ENCODE data around the gene STIL.
A peak's percentile ranks its signal among the peaks of the same experiment; 100 is the strongest.
"Not testable (repeated sequence)": the region's sequence is repeated elsewhere in the genome, so short reads cannot be mapped to it uniquely, and the experiment has no call there.

Gene STIL

DNA sequence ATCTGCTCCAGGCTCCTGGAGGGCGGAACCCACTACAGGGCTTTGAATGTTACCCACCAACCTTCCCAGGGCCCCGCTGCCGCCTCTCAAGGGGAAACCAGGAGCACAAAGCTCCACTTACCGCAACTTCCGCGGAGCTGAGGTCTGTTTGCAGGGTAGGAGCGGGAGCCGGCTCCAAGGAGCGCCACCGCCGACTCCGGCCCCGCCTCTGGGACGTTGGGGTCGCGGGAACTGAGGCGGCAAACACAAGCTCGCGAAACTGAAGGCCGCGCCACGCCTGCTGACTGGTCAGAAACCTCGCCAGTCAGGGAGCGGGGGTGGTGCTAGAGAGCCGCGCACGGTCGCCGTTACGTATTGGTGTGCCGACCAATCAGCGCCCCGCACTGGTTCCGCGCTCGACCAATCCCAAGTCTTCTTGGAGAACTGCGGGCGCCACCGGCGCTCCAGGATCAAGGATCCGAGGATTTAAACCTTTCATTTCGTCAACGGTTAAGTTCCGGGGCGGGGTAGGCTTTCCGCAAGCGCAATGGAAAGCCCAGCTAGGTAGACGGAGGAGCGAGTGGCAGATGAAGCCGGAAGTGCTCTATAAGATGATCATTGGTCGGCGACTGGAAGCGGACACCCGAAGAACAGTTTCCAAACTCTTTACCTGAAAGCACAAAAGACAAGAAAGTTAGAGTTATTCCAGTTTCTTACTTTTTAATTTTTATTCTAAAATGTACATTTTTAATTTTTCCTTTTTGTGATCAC, at the start of gene STIL:
Gene STIL (minus strand): TSS at position 233 of the 750 bp plus-strand sequence. CDS start 3,828 bp downstream, outside the sequence.
- peak; percentile 97 for DNase-seq (ENCODE audit: low spot score)

DNA sequence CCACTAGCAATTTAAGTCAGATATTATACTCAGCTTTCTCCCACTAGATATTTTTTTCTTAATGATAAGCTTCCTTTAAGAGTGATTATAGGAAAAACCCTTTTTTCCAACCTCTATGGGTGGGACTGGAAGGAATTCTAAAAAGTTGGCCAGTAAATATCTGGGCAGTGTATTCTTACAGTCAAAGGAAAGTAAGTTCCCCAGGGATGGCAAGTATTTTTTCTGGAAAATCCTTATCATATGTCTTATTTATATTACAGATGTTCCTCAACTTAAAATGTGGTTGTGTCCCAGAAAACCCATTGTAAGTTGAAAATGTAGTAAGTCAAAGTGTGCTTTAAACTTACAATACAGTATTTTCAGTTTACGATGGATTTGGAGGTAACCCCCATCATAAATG, 48.9 kb upstream of the STIL start:
- no peak for DNase-seq (ENCODE audit: low spot score)

DNA sequence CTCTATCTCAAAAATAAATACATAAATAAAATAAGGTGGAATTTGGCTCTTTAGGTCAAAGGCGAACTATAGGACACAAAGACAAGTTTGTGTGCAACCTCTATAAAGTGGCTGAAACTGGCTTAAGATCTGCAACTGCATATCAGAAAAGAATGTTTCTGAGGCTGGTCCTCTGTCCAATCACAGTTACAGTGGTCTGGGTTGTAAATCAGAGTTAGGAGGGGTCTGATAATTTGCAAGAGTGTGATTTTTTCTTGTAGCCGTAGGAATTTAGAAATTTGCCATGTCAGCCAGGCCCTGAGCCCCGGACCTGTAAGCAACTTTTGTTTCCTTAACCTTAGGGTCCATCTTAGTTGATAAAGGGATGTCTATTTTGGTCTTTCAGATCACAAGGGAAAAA, 47.4 kb upstream of the STIL start:
- no peak for DNase-seq (ENCODE audit: low spot score)

DNA sequence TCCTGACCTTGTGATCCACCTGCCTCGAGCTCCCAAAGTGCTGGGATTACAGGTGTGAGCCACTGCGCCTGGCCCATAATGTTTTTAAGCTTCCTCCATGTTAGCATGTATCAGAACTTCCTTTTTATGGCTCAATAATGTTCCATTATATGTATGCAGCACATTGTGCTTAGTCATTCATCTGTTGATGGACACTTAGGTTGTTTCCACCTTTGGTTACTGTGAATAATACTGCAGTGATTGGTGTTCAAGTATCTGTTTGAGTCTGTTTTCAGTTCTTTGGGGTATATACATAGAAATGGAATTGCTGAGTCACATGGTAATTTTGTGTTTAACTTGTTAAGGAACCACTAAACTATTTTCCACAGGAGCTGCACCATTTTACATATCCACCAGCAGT, 37.4 kb upstream of the STIL start:
- no peak for DNase-seq (ENCODE audit: low spot score)

DNA sequence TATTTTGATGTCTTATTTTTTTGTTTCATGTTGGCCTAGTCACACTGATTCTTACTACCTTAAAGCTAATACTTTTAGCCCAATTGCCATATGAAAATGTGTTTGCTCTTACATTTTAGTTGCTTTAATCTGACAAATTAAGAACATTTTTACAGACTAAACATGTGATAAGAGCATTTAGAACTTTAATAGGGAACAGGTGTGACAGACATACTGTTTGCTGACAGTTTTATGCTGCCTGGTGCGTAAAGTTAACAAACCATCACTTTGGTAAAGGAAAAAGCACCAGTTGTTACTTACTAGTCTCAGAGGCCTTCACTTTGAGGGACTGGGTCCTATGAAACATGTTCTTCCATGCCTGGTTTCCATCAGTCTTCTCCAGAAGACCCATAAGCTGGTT, 34.3 kb upstream of the STIL start:
- no peak for DNase-seq (ENCODE audit: low spot score)

DNA sequence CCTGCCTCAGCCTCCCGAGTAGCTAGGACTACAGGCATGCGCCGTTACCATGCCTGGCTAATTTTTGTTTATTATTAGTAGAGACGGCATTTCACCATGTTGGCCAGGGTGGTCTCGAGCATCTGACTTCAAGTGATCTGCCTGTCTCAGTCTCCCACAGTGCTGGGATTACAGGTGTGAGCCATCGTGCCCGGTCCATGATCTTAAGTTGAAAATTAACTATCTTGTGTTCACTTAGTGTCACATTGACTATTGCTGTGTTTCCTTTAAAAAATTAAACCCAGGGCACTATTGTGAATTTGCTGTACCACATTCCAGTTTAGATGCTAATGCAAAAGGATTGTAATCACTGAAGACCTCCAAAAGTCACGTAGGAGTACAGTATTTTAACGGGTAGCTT, 33.8 kb upstream of the STIL start:
- DNase-seq (ENCODE audit: low spot score) = no peak

DNA sequence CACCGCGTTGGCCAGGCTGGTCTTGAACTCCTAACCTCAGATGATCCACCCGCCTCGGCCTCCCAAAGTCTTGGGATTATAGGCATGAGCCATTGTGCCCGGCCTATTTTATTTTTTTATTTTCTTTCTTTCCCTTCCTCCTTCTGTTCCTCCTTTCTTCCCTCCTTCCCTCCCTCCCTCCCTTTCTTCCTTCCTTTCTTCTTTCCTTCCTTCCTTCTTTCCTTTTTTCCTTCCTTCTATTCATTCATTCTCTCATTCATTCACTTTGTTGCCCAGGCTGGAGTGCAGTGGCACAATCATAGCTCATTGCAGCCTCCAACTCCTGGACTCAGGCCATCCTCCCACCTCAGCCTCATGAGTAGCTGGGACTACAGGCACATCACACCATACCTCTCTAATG, 33.0 kb upstream of the STIL start:
- DNase-seq (ENCODE audit: low spot score) = not testable (repeated sequence)

DNA sequence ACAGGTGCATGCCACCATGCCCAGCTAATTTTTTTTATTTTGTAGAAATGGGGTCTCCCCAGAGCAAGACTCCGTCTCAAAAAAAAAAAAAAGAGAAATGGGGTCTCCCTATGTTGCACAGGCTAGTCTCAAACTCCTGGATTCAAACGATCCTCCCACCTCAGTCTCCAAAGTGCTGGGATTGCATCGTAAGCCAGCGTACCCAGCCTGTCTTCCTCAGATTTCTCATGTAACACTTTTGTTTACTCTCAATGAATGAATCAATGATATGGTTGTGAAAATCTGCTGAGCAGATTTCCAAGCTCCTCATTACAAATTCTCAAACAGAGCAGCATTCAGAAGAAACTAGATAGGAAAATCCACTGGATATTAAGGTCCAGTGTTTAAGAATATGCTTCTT, 26.3 kb upstream of the STIL start:
- no peak for DNase-seq (ENCODE audit: low spot score)

DNA sequence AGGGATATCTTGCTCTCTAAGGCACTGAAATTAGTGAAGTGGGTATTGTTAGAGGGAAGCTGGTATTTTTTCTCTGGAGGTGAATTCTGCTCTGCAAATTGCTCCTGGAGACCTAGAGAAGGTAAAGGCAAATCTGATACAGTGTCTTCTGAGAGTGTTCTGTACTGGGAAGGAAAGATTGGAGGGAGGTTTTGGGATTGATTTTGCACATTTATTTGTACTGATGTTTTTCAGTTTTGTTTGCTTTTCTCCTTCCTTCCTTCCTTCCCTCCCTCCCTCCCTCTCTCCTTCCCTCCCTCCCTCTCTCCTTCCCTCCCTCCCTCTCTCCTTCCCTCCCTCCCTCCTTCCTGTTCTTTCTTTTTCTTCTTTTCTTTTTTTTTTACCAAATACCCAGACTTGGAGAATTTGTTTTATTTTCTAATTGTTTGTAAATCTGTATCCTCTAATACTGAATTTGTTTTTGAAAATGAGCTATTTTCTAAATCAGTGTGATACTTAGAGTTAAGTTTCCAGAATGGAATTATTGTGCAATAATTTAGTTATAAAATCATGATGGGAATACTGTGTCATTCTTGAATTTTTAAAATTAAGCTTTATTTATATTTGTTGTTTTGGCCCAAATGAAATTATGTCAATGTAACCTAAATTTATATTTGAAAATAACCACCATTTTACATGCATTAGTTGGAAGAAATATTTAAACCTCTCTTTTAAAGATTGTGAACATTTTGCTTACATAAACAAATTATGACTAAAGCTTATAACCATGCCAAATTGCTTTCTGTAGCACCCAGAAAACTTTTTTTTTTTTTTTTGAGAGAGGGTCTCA, 24.5 kb upstream of the STIL start:
- no peak for DNase-seq (ENCODE audit: low spot score)

DNA sequence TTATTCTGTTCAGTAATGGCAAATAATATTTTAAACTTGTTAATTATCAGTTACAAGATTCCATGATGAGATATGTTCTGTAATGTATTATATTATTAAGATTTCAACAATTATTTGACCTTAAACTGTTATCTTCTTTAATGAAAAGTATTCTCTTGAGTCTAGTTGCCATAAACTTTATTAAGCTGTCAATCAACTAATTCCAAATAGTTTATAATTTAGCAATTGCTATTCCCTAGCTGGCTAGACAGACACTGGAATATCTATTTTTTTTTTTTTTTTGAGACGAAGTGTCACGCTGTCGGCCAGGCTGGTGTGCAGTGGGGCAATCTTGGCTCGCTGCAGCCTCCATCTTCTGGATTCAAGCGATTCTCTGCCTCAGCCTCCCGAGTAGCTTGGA, 23.4 kb upstream of the STIL start:
- no peak for DNase-seq (ENCODE audit: low spot score)

DNA sequence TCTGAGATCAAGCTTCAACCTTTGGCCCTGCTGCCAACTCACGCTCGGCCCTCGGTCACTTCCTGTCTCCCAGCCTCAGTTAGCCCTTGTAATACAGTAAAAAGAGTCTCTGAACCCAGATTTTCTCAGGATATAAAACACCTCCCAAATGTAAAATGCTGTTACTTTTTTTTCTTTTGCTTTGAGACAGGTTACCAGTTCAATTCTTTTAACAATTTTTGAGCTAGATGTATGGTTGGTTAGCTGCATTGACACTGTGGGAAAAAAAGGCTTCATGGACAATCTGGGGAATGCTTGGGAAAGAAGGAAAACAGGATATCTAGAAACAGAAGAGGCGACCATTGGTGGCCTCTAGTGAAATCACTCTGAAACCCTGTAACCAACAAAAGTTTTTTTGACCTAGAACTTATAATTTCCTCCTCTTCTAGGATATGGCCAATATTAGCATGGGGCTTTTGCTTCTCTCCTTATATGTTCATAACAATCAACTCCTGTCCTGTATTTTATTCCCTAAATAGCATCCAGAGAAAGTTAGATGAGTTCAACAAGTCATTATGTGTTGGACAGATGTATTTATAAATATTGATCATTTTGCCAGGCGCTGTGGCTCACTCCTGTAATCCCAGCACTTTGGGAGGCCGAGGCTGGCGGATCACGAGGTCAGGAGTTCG, 21.0 kb upstream of the STIL start:
- DNase-seq (ENCODE audit: low spot score) = no peak

DNA sequence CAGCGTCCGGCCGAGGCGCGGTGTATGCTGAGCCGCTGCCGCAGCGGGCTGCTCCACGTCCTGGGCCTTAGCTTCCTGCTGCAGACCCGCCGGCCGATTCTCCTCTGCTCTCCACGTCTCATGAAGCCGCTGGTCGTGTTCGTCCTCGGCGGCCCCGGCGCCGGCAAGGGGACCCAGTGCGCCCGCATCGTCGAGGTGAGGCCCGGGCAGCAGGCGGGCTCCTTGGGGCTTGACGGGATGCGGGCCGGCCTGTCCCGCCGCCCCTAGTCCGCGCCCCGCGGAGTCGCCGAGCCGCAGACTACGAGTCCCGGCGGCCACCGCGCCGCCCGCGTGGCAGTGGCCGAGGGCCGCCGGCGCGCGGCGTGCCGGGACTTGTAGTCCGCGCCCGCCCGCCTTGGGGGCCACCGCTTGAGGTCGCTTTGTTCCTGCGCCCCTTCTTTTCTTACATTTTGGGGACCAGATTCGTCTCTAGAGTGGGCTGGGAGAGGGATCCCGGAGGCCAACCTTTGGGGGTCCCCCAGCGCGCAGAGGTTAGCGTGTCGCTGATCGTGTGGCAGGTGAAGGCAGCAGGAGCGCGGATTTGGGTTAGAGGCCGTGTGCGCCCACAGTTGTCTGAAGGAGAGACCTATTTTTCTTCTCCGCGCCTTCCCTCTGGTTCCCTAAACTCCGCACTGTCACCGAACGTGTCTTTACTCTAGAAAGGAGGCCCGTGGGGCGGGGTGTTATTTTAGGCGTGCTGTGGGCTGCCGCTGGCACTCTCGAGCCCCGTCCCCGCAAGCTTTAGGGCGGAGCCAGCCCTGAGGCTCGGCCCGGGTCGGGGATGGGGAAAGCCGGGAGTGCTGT, 20.2 kb upstream of the STIL start:
- DNase-seq (ENCODE audit: low spot score) = peak; percentile 89

DNA sequence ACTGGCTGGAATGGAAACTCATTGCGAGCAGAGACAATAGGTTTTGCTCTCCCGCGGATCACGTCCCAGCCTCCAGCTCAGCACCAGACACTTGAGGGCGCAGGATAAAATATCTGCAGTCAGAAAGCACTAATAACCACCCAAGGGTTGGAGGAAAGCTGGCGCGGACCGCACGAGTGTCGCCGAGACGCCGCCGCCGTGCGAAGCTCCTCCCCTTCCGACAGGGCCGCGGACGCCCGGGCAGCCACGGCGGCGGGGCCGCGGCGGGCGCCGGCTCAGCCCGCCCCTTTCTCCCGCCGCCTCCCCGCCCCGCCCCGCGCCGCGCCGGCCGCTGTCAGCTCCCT, 19.6 kb upstream of the STIL start, which contains the start of gene CMPK1:
Gene CMPK1 (plus strand): TSS at position 213 of the 344 bp plus-strand sequence. CDS start 156 bp downstream, outside the sequence.
- peak; percentile 83 for DNase-seq (ENCODE audit: low spot score)

DNA sequence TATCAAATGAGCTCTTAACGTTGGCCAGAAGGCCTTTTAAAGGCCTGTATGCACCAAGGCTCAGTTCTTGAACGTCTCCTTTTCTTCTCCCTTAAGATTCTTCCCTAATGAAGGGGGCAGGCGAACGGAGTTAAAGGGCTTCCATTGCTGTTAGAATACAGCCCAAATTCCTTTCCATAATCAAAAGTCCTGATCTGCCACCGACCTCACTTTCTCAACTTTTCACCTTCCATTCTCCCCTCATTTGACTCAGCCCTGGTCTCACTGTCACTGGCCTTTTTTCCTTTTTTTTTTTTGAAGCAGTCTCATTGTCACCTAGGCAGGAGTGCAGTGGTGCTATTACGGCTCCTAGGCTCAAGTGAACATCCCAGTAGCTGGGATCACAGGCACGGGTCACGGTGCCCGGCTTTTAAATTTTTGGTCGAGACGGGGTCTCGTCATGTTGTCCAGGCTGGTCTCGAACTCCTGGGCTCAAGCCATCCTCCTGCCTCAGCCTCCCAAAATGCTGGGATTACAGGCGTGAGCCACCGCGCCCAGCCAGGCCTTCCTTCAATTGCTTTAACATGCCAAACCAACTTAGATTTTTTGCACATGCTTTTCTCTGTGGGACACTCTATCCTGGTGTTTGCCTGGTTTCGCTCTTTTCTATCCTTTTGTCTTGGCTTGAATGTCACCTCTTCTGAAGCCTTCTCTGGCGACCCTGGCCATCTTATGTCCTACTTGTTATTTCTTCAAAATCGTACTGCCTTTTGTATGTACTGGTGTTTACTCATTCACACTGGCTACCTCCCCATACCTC, 19.0 kb upstream of the STIL start:
- DNase-seq (ENCODE audit: low spot score) = no peak

DNA sequence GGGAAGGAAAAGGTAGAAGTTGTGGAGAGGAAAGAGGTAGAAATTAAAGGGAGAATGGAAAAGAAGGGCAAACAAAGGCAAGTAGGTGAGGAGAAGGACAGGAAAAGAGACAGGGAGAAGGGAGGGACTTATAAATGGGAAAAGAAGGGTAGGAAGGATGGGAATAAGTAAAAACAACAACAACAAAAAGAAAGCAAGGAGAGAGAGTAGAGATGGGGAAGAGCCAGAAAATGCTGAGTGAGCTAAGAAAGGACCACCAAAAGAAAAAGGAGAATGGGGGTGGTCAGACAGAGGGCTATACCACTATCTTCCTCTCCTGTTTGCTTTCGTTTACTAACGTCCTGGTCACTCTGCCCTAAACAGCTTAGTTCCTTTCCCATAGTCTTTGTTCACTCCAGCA, 17.9 kb upstream of the STIL start:
- no peak for DNase-seq (ENCODE audit: low spot score)

DNA sequence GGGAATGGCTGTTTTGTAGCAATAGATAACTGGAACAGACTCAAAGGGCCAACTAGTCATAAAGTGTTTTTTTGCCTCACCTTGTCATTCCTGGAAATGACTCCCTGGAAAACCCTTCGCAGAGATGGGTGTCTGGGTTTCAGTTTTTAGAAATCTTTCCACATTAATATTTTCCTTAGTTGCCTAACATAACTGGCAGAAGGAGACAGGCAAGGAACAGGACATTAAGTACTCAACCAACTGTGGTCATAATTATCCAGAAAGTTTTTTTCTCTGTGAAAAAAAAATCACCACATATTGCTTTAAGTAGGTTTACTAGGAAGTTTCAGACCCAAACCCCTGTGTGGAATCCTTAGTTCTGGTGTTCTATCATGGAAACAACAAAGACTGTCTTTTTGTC, 16.3 kb upstream of the STIL start:
- DNase-seq (ENCODE audit: low spot score) = no peak

DNA sequence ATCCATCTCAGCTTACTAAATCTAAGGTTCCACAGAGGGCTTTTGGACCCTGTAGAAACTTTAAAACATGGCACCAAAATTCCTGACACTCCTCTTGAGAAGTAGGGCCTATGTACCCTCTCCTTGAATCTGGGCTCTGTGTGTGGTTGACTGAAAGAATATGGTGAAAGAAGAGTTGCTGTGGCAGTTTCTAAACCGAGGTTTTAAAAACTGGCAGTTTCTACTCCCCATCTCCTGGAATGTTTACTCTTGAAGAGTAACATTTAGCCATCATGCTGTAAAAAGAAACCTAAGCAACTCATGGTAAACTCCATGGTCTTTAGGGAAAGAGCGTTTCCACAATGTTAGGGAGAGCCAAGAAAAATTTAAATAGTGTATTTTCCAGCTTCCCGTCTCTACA, 15.0 kb upstream of the STIL start:
- DNase-seq (ENCODE audit: low spot score) = no peak

DNA sequence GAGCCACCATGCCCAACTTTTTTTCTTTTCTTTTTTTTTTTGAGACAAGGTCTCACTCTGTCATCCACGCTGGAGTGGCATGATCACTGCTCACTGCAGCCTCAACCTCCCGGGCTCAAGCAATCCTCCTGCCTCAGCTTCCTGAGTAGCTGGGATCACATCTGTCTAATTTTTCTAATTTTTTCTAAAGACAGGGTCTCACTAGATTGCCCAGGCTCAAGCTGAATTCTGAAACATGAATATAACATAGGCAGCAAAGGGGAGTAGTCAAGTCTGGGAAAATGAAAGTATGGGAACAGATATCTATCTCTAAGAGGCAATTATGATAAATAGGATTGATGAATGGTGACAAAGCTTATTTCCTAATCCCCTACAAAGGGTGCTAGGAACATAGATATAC, 12.3 kb upstream of the STIL start:
- no peak for DNase-seq (ENCODE audit: low spot score)

DNA sequence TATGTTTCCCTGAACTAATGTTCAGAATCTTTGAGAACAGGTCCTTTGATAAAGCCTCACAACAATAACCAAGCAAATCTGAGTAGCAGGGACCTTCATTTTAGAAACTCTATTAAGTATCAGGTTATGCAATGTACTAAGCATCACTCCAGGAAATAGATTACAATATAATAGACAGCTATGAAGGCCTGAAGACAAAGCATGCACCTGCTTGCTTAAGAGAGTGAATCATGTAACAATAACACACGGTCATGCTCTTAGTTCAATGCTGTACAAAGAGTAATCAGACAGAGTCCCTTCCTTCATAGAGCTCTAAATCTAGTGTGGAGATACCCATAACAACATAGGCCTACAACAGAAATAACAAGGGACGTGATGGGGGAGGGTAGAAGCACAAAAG, 11.6 kb upstream of the STIL start:
- no peak for DNase-seq (ENCODE audit: low spot score)

DNA sequence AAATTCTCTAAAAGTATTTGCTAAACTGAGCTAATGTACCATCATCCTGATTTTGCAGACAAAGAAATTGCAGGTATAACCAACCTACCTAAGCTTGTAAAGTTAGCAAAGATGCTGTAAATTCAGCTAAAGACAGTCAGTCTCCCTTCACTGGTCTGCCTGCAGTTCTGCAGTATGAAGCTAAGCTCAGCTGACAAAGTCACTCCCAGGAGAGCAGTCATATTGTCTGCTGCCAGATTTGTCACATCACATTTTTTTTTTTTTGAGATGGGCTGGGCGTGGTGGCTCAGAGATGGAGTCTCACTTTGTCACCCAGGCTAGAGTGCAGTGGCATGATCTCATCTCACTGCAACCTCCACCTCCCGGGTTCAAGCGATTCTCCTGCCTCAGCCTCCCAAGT, 10.7 kb upstream of the STIL start:
- no peak for DNase-seq (ENCODE audit: low spot score)

DNA sequence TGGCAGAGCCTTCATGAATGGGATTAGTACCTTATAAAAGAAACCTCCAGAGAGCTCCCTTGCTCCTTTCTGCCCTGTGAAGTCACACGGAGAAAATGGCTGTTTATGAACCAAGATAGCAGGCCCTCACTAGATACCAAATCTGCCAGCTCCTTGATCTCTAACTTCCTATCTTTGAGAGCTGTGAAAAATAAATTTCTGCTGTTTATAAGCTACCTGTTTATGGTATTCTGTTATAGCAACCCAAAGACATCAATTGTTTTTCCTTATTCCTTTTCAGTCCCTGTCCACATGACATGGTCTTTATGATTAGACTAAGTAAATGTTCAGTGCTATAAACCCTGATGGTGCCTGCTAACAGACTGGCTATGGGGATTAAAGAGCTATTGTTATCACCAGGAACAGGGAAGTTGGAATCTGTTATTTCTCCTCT, 9.7 kb upstream of the STIL start:
- DNase-seq (ENCODE audit: low spot score) = no peak
